Measurements from ENCODE around the gene EMD. TPM values are rescaled to one million over a fixed set of nuclear protein-coding genes. Genes with fewer than 3 reads are reported as not detected.

Gene EMD
- total RNA-seq, 1 donor from 2014 or later, result 17.2 TPM

DNA sequence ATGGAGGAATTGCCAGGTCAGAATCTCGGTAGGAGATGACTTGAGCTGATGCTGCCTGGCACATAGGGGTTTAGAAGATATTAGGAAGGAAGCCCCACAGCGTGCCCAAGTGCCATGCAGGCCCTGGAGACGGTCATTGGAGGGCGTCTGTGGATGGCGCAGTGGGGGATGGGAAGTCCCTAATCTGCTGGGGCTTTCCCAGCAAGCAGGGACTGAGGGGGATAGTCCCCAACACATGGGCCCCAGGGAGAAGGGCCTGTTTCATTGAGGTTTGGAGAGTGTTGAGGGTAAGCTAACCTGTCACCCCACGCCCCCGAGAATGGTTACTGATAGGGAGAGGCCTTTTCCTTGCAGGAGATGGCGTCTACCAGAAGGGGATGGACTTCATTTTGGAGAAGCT lies 40.1 kb downstream of the EMD start:
- no peak for DNase-seq

DNA sequence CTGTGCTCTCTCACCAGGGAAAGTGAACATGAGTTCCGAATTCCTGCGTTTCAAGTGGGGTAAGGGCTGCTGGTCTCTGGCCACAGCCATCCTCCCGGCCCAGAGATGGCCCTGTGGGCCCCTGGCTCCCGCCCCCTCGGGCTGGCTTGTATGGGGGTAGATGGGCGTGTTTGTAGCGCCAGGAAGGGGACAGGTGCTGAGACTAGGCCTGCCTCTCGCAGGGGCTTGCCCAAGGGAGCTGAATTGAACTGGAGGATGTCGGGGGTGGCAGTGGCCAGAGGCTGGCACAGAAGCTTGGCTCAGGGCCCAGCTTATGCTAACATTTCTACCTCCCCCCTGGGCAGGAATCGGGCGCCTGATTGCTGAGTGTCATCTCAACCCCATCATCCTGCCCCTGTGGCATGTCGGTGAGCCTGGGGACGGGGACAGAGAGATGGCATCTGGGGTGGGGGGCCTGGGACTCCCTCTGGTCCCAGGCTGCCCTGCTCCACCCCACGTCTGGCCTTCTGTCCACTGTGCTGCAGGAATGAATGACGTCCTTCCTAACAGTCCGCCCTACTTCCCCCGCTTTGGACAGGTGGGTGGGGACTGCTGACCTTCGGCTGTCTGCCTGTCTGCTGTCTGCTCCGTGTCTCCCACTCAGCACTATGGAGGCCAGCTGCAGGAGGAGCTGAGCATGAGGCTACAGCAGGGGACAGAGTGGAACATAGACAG lies 40.8 kb downstream of the EMD start:
- DNase-seq, result no peak

DNA sequence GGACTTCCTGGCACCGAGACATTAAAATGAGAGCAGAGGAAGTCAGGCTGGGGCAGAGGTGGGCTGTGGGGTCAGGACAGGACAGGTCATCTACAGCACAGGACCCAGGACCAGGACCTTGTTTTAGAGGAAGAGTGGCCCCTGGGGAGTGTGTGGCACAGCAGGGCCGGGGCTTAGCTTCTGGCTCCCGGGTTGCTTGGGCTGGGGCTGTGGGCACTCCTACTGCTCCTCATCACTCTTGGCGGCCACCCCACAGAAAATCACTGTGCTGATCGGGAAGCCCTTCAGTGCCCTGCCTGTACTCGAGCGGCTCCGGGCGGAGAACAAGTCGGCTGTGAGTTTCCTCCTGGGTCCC lies 41.3 kb downstream of the EMD start:
- DNase-seq, result no peak

DNA sequence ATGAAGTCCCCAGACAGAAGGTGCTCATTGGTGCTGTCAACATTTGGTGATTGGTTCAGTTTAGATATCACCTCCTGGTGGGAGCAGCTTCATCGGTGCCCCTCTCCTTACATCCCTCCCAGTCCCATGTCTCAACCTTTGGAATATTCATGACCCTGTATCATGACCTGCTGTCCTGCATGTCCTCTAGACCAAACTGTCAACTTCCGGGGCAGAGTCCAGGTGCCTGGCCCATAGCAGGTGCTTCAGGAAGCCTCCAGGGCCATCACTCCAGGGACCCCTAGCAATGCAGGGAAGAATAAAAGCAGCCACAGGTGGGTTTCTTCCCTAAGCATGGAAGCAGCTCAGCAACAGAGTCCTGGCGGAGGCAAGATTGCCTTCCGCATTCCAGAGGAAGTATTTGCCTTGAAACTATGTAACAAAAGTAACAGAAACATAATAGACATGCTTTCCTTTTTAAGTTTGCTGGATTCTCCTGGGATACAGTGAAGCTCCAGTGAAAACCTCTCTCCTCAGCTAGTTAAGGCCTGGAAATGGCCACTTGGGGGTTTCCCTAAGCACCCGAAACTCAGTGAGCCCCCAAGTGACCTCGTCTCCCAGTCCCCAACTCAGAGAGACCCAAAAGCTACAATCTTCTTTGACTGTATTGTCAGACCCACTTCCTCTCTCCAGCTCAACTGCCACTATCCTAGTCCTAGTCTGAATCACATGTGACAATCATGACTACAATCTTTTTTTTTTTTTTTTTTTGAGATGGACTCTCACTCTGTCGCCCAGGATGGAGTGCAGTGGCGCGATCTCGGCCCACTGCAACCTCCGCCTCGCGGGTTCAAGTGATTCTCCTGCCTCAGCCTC lies 48.0 kb downstream of the EMD start:
- no peak for DNase-seq

DNA sequence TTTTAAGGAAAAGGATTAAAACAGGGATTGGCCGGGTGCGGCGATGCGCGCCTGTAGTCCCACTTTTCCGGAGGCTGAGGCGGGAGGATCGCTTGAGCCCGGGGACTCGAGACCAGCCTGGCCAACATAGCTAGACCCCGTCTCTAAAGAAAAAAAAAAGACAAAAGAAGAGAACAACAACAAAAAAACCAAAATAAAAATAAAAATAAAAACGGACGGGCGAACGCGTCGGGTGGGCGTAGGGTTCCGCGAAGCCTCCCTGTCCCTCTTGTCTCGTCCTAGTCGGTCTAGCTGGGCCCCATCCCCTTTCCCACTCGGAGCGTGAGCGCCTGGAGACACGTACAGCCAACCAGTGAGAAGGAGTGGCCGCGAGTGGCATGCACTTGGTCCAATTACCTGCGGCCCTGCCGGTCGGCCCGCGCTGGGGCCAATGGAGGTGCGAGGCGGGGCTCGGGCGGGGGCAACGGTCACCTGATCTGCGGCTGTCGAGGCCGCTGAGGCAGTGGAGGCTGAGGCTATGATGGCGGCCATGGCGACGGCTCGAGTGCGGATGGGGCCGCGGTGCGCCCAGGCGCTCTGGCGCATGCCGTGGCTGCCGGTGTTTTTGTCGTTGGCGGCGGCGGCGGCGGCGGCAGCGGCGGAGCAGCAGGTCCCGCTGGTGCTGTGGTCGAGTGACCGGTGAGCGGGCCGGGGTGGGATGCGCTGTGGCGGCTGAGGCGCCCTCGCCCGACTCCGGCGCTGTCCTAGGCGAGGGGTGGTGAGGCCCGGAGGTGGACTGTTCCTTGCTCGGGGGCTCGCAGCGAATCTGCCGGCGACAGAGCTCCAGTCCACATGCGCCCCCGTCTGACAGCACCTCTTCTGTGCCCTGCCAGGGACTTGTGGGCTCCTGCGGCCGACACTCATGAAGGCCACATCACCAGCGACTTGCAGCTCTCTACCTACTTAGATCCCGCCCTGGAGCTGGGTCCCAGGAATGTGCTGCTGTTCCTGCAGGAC lies 49.4 kb downstream of the EMD start, which contains the start of gene ATP6AP1:
TSS of gene ATP6AP1 (plus strand) at position 502 of the 996 bp plus-strand sequence. CDS start at position 518, 16 bp downstream.
- DNase-seq, result peak; percentile 83

DNA sequence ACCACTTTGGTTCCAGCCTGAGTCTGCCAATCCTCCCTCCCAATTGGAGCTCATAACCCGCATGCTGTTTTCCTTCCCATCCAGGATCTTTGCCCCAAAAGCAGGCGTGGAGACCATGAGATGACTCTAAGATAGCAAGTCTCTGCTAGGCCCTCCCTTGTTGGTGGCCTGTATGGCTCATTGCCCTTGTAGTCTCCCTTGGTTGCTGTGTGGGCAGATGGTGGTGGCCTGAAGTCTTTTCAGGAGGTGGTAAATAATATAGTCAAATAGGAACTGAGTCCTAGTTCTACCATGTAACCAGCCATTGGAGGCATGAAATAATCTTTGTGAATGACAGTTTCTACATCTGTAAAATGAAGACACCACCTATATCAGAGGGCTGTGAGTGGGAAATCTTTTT lies 50.6 kb downstream of the EMD start:
- no peak for DNase-seq

DNA sequence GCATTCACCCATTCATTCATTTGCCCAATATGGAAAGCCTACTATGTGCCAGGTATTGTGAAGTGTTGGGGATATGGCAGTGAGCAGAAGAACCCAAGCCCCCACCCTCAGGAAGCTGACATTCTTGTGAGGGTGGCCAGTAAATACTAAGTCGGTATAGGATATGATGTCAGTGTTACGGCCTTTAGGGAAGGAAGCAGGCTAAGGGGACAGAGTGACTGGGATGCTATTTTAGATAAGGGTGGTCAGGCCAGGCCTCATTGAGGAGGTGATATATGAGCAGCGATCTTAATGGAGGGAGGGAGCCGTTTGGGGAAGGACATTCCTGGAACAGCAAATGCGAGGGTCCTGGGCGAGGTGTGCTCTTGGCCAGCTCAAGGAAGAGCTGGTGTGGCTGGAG lies 51.4 kb downstream of the EMD start:
- DNase-seq, result no peak

DNA sequence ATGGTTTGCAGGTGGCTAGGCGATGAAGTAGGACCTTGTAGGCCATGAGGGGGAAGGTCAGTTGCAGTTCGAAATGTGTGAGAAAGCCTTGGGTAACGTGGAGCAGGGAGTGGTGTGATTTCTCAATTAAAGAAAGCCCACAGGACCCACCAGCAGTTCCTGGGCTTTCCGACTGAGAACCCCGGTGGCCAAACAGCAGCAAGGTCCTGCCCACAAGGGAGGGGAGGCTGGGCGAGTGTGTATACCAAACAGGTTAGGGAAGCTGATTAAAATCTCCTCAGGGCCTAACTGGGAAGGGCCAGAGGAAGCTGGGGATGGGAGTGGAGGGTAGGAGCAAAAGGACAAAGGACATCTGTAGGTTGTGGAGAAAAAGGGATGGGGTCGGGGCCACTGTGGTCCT lies 51.8 kb downstream of the EMD start:
- no peak for DNase-seq

Small RNA genes lying within 50 kb of the gene (small RNA-seq; reads per million reads assigned to genes)
- not detected for gene SNORA70

Other genes starting within 250 kb of the EMD start
- not detected for gene OPN1LW, start 235.1 kb upstream of the EMD start, total RNA-seq
- gene OPN1MW, start 196.7 kb upstream of the EMD start, total RNA-seq, result not detected
- not detected for gene OPN1MW2, start 159.5 kb upstream of the EMD start, total RNA-seq
- gene OPN1MW3, start 121.7 kb upstream of the EMD start, total RNA-seq, result not detected
- gene TEX28, start 84.2 kb upstream of the EMD start, total RNA-seq, result not detected
- gene TKTL1, start 83.5 kb upstream of the EMD start, total RNA-seq, result 2.5 TPM
- gene FLNA, start 4.7 kb upstream of the EMD start, total RNA-seq, result 73.0 TPM
- gene RPL10, start 19.1 kb downstream of the EMD start, total RNA-seq, result 2,213 TPM
- gene DNASE1L1, start 30.0 kb downstream of the EMD start, total RNA-seq, result 4.4 TPM
- 10.9 TPM for gene TAFAZZIN, start 32.2 kb downstream of the EMD start, total RNA-seq
- 42.7 TPM for gene ATP6AP1, start 49.4 kb downstream of the EMD start, total RNA-seq
- 192 TPM for gene GDI1, start 57.9 kb downstream of the EMD start, total RNA-seq
- gene FAM50A, start 64.8 kb downstream of the EMD start, total RNA-seq, result 13.1 TPM
- 14.5 TPM for gene PLXNA3, start 79.0 kb downstream of the EMD start, total RNA-seq
- gene LAGE3, start 100.0 kb downstream of the EMD start, total RNA-seq, result 13.4 TPM
- gene UBL4A, start 107.3 kb downstream of the EMD start, total RNA-seq, result 33.7 TPM
- 3.4 TPM for gene SLC10A3, start 111.3 kb downstream of the EMD start, total RNA-seq
- gene FAM3A, start 136.9 kb downstream of the EMD start, total RNA-seq, result 8.1 TPM
- gene G6PD, start 167.6 kb downstream of the EMD start, total RNA-seq, result 17.3 TPM
- gene IKBKG, start 168.3 kb downstream of the EMD start, total RNA-seq, result 5.5 TPM
- not detected for gene CTAG1A, start 205.8 kb downstream of the EMD start, total RNA-seq
- not detected for gene CTAG1B, start 240.0 kb downstream of the EMD start, total RNA-seq